Common myeloid progenitor, CD34-positive (primary cell): ENCODE measurements around the gene PTPRE.
A peak's percentile ranks its signal among the peaks of the same experiment; 100 is the strongest.

ENCODE experiments used
- CTCF ChIA-PET: fragments of 350-600 bp; sonication (Branson Sonifier 250); formaldehyde crosslinking; loops from one replicate; lab custom pipeline; 2021; ENCODE audit warnings: antibody characterized with exemption; lab: Charles Lee
- POLR2A ChIA-PET: fragments of 350-600 bp; sonication (Branson Sonifier 250); formaldehyde crosslinking; loops from one replicate; lab custom pipeline; 2021; ENCODE audit warnings: antibody characterized with exemption; lab: Charles Lee
- DNase-seq, 3 donors: peaks; one replicate each; pipeline versions ENCODE4 v3.0.0 to v3.0.0-alpha.2; 2013
- H3K27ac ChIP-seq, 2 experiments: 1 replicate in 1 of 2; 2 replicates in 1 of 2; pipeline ENCODE4 v1.7.0; 2013; ENCODE audit warnings: inconsistent platforms in 2 of 2, low read length in 2 of 2, mild to moderate bottlenecking in 2 of 2, low read depth in 1 of 2, moderate library complexity in 1 of 2; ENCODE audit not compliant: severe bottlenecking in 2 of 2, insufficient read depth in 1 of 2, poor library complexity in 1 of 2
- H3K27me3 ChIP-seq, 5 experiments: replicated peaks in 2 of 5; 1 replicate in 3 of 5; 2 replicates in 2 of 5; pipeline versions ENCODE4 v1.6.1 to v1.7.0; 2013; ENCODE audit warnings: low read length in 4 of 5, mild to moderate bottlenecking in 2 of 5, moderate library complexity in 2 of 5, inconsistent platforms in 1 of 5; ENCODE audit not compliant: insufficient read depth in 5 of 5, control insufficient read depth in 4 of 5
- H3K36me3 ChIP-seq, 4 experiments: 1 replicate in 2 of 4; 2 replicates in 2 of 4; pipeline versions ENCODE4 v1.6.1 to v1.7.0; 2013; ENCODE audit warnings: low read length in 3 of 4, control low read depth in 1 of 4, mild to moderate bottlenecking in 1 of 4; ENCODE audit not compliant: control insufficient read depth in 4 of 4, insufficient read depth in 4 of 4
- H3K4me1 ChIP-seq, 4 experiments: 1 replicate in 3 of 4; 2 replicates in 1 of 4; pipeline versions ENCODE4 v1.6.1 to v1.7.1; 2013; ENCODE audit warnings: low read length in 3 of 4, mild to moderate bottlenecking in 3 of 4, control low read depth in 1 of 4, inconsistent platforms in 1 of 4, moderate library complexity in 1 of 4; ENCODE audit not compliant: control insufficient read depth in 4 of 4, insufficient read depth in 4 of 4; ENCODE audit errors: control extremely low read depth in 1 of 4
- H3K4me3 ChIP-seq, 7 experiments: 1 replicate in 4 of 7; 2 replicates in 3 of 7; pipeline versions ENCODE4 v1.5.1 to v1.7.0; 2013; ENCODE audit warnings: mild to moderate bottlenecking in 7 of 7, low read length in 6 of 7, moderate library complexity in 6 of 7, inconsistent platforms in 2 of 7, low read depth in 2 of 7, control low read depth in 1 of 7; ENCODE audit not compliant: insufficient read depth in 4 of 7, control insufficient read depth in 1 of 7; ENCODE audit errors: extremely low read depth in 1 of 7
- H3K9me3 ChIP-seq, 5 experiments: 1 replicate in 4 of 5; 2 replicates in 1 of 5; pipeline versions ENCODE4 v1.6.1 to v1.7.1; 2013; ENCODE audit warnings: low read length in 4 of 5, mild to moderate bottlenecking in 2 of 5, inconsistent platforms in 1 of 5, low read depth in 1 of 5, moderate library complexity in 1 of 5; ENCODE audit not compliant: control insufficient read depth in 4 of 5, insufficient read depth in 2 of 5; ENCODE audit errors: control extremely low read depth in 1 of 5
- WGBS: methylation state at CpG from one replicate; pipeline ENCODE4 v1.1.5; 2013; ENCODE audit not compliant: insufficient coverage; 5-methylcytosine and 5-hydroxymethylcytosine counted together

The PTPRE gene

DNA sequence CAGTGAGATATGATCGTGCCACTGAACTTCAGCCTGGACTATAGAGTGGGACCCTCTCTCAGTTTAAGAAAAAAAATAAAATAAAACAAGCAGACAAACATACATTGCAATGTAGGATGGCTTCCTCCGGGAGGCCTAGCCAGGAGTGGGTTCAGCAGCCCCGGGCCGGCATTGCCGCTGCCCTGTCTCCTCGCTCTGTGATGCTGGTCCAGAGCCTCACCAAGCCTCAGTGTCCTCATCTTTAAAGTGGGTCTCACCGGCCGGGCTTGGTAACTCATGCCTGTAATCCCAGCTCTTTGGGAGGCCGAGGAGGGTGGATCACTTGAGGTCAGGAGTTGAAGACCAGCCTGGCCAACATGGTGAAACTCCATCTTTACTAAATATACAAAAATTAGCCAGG is 71.6 kb downstream of the PTPRE start:
- no peaks in the 10 kb centered on the region for H3K27me3 ChIP-seq
- no peaks in the 10 kb centered on the region for H3K36me3 ChIP-seq
- peaks cover 0 to 6% (median 2%) of the 10 kb centered on the region in 5 experiments for H3K9me3 ChIP-seq
- H3K27ac ChIP-seq = no peak overlapping the region
- peaks cover 0 to 20% (median 11%) of the 10 kb centered on the region in 4 experiments for H3K4me1 ChIP-seq
- POLR2A ChIA-PET = no interaction called here
- no peak for DNase-seq
- 98% methylated on average over 8 of the region's 9 CpGs for WGBS
- H3K4me3 ChIP-seq = no peak overlapping the region
- CTCF ChIA-PET = no interaction called here

- Histone ChIP-seq H3K27me3 (no peaks in the 10 kb centered on the region), H3K36me3 (no peaks in the 10 kb centered on the region), H3K4me3 (no peak overlapping the region), H3K4me1 (peaks cover 0 to 20% (median 5%) of the 10 kb centered on the region in 4 experiments), H3K27ac (no peak overlapping the region), H3K9me3 (peaks cover 0 to 6% (median 2%) of the 10 kb centered on the region in 5 experiments)
- ChIA-PET POLR2A (no interaction called here), CTCF (interaction anchor here (2.0 kb wide), 1 partner anchor 12 kb away, joined by 4 read pairs; no protein-coding TSS in a partner anchor)
- DNase-seq = no peak
- WGBS = 72% methylated on average over 3 of the region's 5 CpGs
Observed at GRCh38 chr10:127979045-127979444, 72.1 kb downstream of the PTPRE start.

- CTCF ChIA-PET = interaction anchor here (2.0 kb wide), 1 partner anchor 12 kb away, joined by 4 read pairs; no protein-coding TSS in a partner anchor
- WGBS = 100% methylated on average over 2 of the region's 2 CpGs
Observed at GRCh38 chr10:127979566-127979965, 72.7 kb downstream of the PTPRE start.

GRCh38 chr10:127980898-127981297 is 74.0 kb downstream of the PTPRE start:
- ChIA-PET CTCF (interaction anchor here (1.2 to 2.0 kb wide), 2 partner anchors 14 to 21 kb away, joined by 3 to 4 read pairs; no protein-coding TSS in a partner anchor), POLR2A (interaction anchor here (1.0 kb wide), 1 partner anchor 65 kb away, joined by 4 read pairs; no protein-coding TSS in a partner anchor)
- H3K27ac ChIP-seq = no peak overlapping the region
- H3K9me3 ChIP-seq = peaks cover 0 to 6% (median 2%) of the 10 kb centered on the region in 5 experiments
- H3K27me3 ChIP-seq = no peaks in the 10 kb centered on the region
- H3K36me3 ChIP-seq = no peaks in the 10 kb centered on the region
- H3K4me1 ChIP-seq = peaks cover 0 to 21% (median 5%) of the 10 kb centered on the region in 4 experiments
- 100% methylated on average over 3 of the region's 4 CpGs for WGBS
- DNase-seq = no peak
- H3K4me3 ChIP-seq = no peak overlapping the region

More at GRCh38 chr10:127979566-127979965, 72.7 kb downstream of the PTPRE start:
- POLR2A ChIA-PET = no interaction called here
- Histone ChIP-seq H3K9me3 (peaks cover 0 to 6% (median 2%) of the 10 kb centered on the region in 5 experiments), H3K27ac (no peak overlapping the region), H3K4me3 (no peak overlapping the region), H3K4me1 (peaks cover 0 to 21% (median 5%) of the 10 kb centered on the region in 4 experiments), H3K36me3 (no peaks in the 10 kb centered on the region), H3K27me3 (no peaks in the 10 kb centered on the region)
- no peak for DNase-seq

GRCh38 chr10:127982601-127983000 is 75.7 kb downstream of the PTPRE start:
- peaks cover 0 to 14% (median 3%) of the 10 kb centered on the region in 4 experiments for H3K4me1 ChIP-seq
- H3K36me3 ChIP-seq = no peaks in the 10 kb centered on the region
- no peaks in the 10 kb centered on the region for H3K27me3 ChIP-seq
- H3K9me3 ChIP-seq = peaks cover 0 to 6% (median 2%) of the 10 kb centered on the region in 5 experiments
- H3K4me3 ChIP-seq = no peak overlapping the region
- DNase-seq = no peak
- 93% methylated on average over 10 of the region's 10 CpGs for WGBS
- ChIA-PET CTCF (interaction anchor here (1.0 to 1.6 kb wide), 2 partner anchors 12 to 27 kb away, joined by 3 to 5 read pairs; no protein-coding TSS in a partner anchor), POLR2A (no interaction called here)
- no peak overlapping the region for H3K27ac ChIP-seq

DNA sequence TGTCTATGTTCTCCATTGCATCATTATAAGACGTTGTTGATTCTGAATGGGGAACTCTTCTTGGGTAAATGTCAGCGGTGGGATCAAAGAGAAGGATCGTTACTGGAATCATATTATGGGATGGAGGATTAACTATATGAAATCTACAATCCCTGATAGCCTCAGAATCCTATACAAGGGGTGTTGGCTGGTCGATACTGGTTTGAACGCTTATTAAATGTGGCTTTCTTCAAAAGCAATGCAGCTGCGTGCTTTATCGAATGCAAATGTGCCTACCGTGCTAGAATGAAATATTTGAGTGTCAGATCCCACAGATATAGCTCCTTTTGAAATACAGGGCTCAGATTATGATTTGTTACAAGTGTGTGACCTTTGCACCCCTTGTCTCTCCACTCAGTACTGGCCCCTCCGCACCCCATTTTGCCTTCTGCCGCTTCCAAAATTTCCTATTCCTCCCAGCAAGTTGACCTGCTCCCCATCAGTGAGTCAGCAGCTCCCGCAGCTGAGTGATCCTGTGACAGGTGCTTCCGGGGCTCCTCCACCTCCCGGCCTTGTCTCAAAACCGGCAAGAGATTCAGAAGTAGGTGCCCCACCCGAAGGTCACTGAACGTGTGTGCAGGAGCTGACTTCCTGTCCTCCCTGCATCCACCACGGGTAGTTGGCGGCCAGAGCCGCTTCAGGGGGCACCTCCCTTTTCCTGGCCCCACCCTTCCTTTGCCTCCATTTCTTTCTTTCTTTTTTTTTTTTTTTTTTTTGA is 76.6 kb downstream of the PTPRE start:
- DNase-seq = peak in 1 of 3 donors; percentile 12
- Histone ChIP-seq H3K9me3 (peaks cover 0 to 6% (median 2%) of the 10 kb centered on the region in 5 experiments), H3K27ac (no peak overlapping the region), H3K4me1 (peaks cover 0 to 13% (median 2%) of the 10 kb centered on the region in 4 experiments), H3K4me3 (peak overlapping the region in 1 of 7 experiments; percentile 28), H3K27me3 (no peaks in the 10 kb centered on the region), H3K36me3 (no peaks in the 10 kb centered on the region)
- CTCF ChIA-PET = interaction anchor here (1.0 to 1.8 kb wide), 4 partner anchors 8 to 26 kb away, joined by 3 to 9 read pairs (median 4); no protein-coding TSS in a partner anchor
- WGBS = 84% methylated on average over 10 of the region's 19 CpGs
- POLR2A ChIA-PET = no interaction called here

DNA sequence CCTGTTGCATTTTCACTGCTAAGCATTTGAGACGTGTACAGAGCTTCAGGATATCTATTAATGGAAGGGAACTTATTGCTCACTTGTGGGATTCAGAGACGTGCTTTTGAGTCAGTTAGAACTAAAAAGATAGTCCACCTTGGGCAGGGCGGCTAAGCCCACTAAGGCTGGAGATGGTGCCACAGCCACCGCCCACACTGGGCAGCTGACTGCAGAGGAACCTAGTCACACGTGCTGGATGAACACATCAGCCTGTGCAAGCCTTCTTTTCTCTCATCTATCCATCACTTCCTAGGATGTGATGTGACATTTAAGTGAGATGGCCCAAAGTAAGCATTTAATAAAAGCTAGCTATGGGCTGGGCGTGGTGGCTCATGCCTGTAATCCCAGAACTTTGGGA is 78.0 kb downstream of the PTPRE start:
- Histone ChIP-seq H3K9me3 (peaks cover 0 to 3% (median 1%) of the 10 kb centered on the region in 5 experiments), H3K36me3 (no peaks in the 10 kb centered on the region), H3K27ac (no peak overlapping the region), H3K4me3 (no peak overlapping the region), H3K4me1 (peaks cover 6 to 22% (median 10%) of the 10 kb centered on the region in 4 experiments), H3K27me3 (no peaks in the 10 kb centered on the region)
- ChIA-PET POLR2A (no interaction called here), CTCF (interaction anchor here (1.8 kb wide), 1 partner anchor 10 kb away, joined by 9 read pairs; no protein-coding TSS in a partner anchor)
- 95% methylated on average over 4 of the region's 6 CpGs for WGBS
- no peak for DNase-seq
